GM18519 (cell line): ENCODE results near the gene CACNA1G.

Experiments
- ATAC-seq: cut with Tn5 transposase; IDR thresholded peaks from one replicate; pipeline ENCODE4 v1.9.1; 2021; ENCODE audit warnings: mild to moderate bottlenecking, moderate library complexity; ENCODE audit not compliant: unreplicated experiment, low FRiP score

Gene CACNA1G

DNA sequence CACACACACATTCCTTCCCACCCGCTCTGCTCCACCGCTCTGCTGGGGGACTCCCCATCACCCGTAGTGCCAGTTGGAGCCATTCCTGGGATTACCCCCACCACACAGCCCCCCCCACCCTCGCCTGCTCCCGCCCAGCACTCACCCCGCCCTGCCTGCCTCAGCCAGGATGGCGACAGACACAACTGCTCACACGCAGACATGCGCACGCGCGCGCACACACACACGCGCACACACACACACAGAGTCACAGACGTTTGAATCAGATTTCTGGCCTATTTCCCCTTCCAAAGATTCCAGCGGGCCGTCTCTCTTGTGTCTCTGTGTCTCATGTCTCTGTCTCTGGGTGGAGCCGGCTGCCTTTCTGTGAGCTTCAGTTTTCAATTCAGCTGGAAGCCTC lies 4.4 kb downstream of the CACNA1G start:
- no peak for ATAC-seq

DNA sequence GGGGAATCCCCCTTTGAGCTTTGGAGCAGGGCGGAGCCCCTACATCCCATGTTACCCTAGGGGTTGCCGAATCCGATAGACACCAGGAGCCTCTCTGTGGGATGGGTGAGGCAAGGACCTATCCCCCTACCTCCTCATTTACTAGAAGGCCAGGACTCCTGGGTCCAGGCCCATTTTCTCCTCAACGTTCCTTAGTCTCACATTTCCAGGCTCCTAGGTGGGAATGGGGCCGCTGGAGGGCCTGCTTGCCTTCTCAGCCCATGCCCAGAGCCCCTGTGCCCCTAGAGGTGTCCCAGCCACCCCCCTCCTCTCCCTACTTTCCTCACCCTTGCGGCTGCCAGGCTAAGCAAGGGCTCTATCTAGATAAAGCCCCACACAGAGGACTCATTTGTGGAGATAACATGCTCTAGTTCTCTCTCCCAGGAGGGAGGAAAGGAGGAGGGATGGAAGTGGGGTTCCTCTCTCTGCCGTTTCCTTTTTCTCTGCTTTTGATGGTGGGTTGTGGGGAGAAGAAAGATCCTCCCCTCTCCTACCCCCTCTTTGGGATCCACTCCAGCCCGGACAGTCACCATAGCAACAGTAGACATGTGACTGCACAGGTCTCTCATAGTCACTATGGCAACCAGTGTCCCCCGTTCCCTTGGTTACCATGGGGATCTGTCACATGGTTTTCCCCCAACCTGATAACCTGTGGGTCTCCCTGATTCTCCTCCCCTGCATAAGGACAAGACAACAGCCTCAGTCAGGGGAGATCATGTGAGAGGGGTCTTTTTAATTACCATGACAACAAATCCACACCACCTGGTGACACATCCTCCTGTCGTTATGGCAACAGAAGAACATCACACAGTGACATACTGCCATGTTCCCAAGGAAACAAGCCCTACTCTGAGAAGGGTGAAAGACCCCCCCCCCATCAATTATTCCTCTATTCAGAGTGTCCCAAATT lies 5.2 kb downstream of the CACNA1G start:
- ATAC-seq: no peak

GRCh38 chr17:50566886-50567285 lies 6.4 kb downstream of the CACNA1G start:
- no peak for ATAC-seq

GRCh38 chr17:50568659-50569058 lies 8.1 kb downstream of the CACNA1G start:
- no peak for ATAC-seq

DNA sequence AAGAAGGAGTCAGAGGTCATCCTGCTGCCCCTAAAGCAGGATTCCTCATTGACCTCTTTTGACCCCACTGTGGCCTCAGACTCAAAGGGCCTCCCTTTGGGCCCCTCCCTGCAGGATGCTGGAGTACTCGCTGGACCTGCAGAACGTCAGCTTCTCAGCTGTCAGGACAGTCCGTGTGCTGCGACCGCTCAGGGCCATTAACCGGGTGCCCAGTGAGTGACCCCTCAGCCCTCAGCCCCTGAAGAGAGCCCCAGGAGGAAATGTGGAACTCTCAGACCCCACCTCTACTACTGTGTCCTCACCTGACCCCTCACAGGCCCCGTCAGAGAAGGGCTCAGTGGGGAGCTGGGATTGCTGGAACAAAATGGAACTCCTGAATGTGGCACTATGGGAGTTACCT lies 9.1 kb downstream of the CACNA1G start:
- ATAC-seq: no peak

GRCh38 chr17:50570032-50570431 lies 9.5 kb downstream of the CACNA1G start:
- ATAC-seq: no peak

GRCh38 chr17:50570528-50570927 lies 10.0 kb downstream of the CACNA1G start:
- no peak for ATAC-seq

GRCh38 chr17:50571681-50572080 lies 11.2 kb downstream of the CACNA1G start:
- ATAC-seq: no peak

DNA sequence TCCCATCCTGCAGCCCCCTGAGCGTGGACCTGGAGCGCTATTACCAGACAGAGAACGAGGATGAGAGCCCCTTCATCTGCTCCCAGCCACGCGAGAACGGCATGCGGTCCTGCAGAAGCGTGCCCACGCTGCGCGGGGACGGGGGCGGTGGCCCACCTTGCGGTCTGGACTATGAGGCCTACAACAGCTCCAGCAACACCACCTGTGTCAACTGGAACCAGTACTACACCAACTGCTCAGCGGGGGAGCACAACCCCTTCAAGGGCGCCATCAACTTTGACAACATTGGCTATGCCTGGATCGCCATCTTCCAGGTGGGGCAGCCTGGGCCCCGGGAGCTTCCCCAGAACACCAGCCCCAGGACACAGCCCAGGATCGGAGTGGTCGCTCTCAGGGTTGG lies 12.0 kb downstream of the CACNA1G start:
- no peak for ATAC-seq

DNA sequence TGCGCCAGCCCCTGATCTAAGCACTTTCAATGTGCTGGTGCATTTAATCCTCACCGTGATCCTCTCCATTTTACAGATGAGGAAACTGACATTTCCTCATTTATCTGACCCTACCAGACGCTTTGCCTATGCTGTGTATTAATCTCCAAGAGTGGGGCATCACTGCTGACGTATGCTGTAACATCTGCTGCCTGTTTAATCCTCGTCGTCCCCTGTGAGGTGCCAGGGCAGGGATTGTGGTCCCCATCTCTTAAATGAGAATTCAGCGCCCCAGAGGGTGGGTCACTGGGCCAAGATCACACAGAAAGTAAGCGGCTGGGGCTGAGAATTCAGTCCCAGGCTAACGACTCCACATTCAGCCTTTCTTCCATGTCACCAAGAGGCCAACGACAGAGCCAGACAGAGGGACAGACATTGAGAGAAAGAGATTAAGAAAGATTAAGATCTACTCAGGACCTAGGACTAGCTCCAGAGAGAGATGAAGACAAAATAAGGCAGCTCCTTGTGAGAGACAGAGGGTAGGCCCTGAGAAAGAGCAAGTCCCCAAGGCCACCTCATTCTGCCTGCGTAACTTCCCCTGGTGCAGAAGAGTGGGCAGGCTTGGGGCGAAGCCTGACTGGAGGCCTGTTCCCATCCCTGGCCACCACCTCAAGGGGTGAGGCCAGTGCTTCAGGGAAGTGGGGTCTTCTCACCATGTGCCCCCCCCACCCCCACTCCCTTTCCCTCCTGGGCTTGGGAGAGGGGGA lies 13.5 kb downstream of the CACNA1G start:
- no peak for ATAC-seq

DNA sequence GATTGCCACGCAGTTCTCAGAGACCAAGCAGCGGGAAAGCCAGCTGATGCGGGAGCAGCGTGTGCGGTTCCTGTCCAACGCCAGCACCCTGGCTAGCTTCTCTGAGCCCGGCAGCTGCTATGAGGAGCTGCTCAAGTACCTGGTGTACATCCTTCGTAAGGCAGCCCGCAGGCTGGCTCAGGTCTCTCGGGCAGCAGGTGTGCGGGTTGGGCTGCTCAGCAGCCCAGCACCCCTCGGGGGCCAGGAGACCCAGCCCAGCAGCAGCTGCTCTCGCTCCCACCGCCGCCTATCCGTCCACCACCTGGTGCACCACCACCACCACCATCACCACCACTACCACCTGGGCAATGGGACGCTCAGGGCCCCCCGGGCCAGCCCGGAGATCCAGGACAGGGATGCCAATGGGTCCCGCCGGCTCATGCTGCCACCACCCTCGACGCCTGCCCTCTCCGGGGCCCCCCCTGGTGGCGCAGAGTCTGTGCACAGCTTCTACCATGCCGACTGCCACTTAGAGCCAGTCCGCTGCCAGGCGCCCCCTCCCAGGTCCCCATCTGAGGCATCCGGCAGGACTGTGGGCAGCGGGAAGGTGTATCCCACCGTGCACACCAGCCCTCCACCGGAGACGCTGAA lies 15.2 kb downstream of the CACNA1G start:
- ATAC-seq: no peak

- no peak for ATAC-seq
Measured at GRCh38 chr17:50576864-50577263, 16.3 kb downstream of the CACNA1G start.

DNA sequence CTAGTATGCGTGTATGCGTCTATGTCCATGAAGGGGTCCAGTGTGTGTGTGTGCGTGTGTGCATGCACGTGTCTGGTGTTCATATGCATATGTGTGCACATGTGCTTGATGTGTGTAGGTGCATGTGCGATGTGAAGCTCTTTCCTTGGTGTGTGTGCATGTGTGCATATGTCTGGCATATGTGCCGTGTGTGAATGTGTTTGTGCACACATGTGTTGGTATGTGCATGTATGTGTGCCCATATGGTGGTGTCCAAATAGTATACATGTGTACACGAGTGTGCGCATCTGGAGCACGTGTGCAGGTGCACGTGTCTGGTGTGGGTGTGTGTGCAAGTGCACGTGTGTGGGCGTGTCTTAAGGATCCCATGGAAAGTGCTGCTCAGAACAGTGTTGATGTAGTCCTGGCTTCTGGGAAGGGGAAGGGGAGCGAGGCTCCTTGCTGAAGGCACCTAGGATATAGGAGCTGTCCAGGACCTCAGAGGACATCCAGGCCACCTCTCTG lies 17.0 kb downstream of the CACNA1G start:
- no peak for ATAC-seq

GRCh38 chr17:50578173-50578572 lies 17.7 kb downstream of the CACNA1G start:
- ATAC-seq: no peak

GRCh38 chr17:50579399-50579798 lies 18.9 kb downstream of the CACNA1G start:
- no peak for ATAC-seq

DNA sequence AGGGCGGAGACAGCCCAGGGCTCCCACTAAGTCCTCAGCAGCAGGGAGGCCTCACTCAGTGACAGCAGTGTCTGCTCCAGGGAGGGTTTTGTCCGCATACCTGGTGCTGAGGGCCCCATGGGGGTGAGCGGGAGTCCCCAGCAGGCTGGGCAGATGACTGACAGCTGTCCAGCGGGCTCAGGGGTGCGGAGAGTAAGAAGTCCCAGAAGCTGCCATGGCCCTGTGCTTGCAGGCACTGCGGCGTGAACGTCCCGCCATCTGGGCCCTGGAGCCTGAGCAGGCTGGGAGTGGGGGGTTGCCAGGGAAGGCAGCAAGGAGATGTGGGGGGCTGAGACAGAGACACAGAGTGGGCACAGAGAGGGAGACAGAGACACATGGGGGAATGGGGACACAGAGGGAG lies 20.1 kb downstream of the CACNA1G start:
- ATAC-seq: no peak

DNA sequence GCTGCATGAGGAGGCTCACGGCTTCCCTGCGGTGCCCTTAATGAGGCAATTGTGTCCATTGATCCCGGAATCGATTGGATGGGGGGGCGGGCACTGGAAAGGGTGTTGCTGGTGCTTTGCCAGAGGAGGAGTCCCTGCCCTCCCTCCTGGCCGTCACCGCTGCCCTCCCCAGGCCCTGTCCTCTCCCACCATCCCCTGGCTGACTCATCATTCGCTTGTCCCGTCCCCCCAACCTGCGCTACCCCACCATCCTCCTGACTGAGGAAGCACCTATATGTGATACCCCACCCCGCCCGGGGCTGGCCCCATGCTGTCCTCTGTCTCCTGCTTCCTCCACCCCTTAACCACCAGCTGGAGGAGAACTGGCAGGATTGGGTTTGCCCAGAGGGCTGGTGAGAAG lies 20.8 kb downstream of the CACNA1G start:
- no peak for ATAC-seq

- no peak for ATAC-seq
Measured at GRCh38 chr17:50582741-50583140, 22.2 kb downstream of the CACNA1G start.

DNA sequence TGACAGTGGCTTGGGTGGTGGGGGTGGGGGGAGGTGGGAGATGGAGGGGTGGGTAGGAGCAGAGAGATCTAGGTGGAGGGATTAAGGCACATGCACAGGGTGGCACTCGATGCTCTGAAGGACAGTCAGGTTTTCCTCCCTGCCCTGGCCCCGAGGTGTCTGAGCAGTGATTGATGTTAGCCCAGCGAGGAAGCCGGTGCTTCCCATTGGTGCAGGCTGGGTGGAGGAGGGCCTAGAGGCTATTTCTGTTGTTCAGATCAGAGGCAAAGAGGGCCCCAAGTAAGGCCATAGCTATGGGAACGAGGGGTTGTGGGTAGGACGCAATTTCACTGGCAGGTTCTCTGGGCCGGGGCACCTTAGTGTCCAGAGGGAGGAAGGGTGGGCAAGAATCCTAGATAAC lies 23.1 kb downstream of the CACNA1G start:
- no peak for ATAC-seq

DNA sequence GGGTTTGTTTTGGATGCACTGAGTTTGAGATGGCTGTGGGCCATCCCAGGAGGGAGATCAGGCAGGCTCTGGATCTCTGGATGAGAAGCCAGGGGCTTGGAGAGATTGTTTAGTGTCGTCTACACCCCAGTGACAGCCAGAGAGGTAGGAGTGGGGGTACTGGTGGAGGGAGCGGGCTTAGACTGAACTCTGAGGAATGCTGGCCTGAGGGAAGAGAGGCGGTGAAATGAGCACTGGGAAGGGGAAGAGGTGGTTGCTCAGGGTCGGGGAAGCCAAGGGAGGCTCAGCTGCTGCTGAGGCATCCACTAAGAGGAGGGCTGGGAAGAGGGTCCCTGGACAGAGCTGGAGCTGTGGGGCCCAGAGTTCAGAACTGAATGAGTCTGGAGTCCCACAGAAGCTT lies 23.6 kb downstream of the CACNA1G start:
- no peak for ATAC-seq

GRCh38 chr17:50584749-50585148 lies 24.2 kb downstream of the CACNA1G start:
- no peak for ATAC-seq
